ENCODE results near the gene MYH9. TPM values are rescaled to one million over a fixed set of nuclear protein-coding genes. Genes with fewer than 3 reads are reported as not detected.

MYH9 gene
- polyA plus RNA-seq, 1 of the 3 experiments (the other 2 are of a cell fraction), result 303 TPM

GRCh38 chr22:36386900-36387708 lies 663 bp downstream of the MYH9 start:
- Histone ChIP-seq H3K79me2 (ENCODE audit: insufficient read depth) (peaks cover 78% of the 10 kb centered on the region), H3K4me2 (peak overlapping the region; percentile 97), H3K9me3 (no peaks in the 10 kb centered on the region), H3K9me2 (no peaks in the 10 kb centered on the region), H3K36me3 (replicated peaks in 1 of 2; ENCODE audit: control insufficient read depth in 1 of 2, insufficient read depth in 2 of 2, low read length in 1 of 2) (peaks cover 0 to 19% of the 10 kb centered on the region in 2 experiments), H3F3A (replicated peaks; ENCODE audit: insufficient read depth) (peaks cover 23% of the 10 kb centered on the region), H3K4me3 (ENCODE audit: low read depth in 2 of 2, low read length in 1 of 2) (peak overlapping the region; percentile 76 to 91), H3K9ac (peak overlapping the region; percentile 90), H2AFZ (ENCODE audit: low read depth) (no peak overlapping the region), H3K4me1 (ENCODE audit: control insufficient read depth in 1 of 2, insufficient read depth in 2 of 2, low read depth in 1 of 2, low read length in 1 of 2) (peaks cover 7 to 25% of the 10 kb centered on the region in 2 experiments), H3K27ac (ENCODE audit: low read depth in 2 of 2, low read length in 1 of 2) (peak overlapping the region; percentile 73 to 79), H4K20me1 (ENCODE audit: insufficient read depth) (peaks cover 49% of the 10 kb centered on the region), H3K27me3 (ENCODE audit: insufficient read depth) (no peaks in the 10 kb centered on the region)
- DNase-seq, result peak; percentile 78
- TF ChIP-seq CTCF (IDR thresholded peaks at IDR 0.05), result no peak
- 0 out of 2 replicates have a peak, but pooled peaks have one; percentile 17 for TF ChIP-seq TEAD4 (IDR thresholded peaks at IDR 0.05; ENCODE audit: borderline replicate concordance, insufficient read depth)
- peak; percentile 19; the same call in 1 of the 2 replicates for TF ChIP-seq ELF1 (IDR thresholded peaks at IDR 0.05)
- TF ChIP-seq FOXM1 (IDR thresholded peaks at IDR 0.05; ENCODE audit: low read depth), result 0 out of 2 replicates have a peak, but pooled peaks have one; percentile 15
- WGBS (ENCODE audit: low lambda C conversion rate), result 5% methylated on average over 12 of the region's 91 CpGs
- CTCF ChIA-PET, result interaction anchor here (1.4 kb wide), 2 partner anchors 52 to 101 kb away, joined by 3 read pairs; no protein-coding TSS in a partner anchor
- POLR2A ChIA-PET, result interaction anchor here (0.8 kb wide), 1 partner anchor 34 kb away, joined by 3 read pairs; no protein-coding TSS in a partner anchor

GRCh38 chr22:36386351-36386899 lies 1.3 kb downstream of the MYH9 start:
- peak overlapping the region; percentile 97 for H3K4me2 ChIP-seq
- POLR2A ChIA-PET, result no interaction called here
- peaks cover 0 to 19% of the 10 kb centered on the region in 2 experiments for H3K36me3 ChIP-seq (replicated peaks in 1 of 2; ENCODE audit: control insufficient read depth in 1 of 2, insufficient read depth in 2 of 2, low read length in 1 of 2)
- peak overlapping the region; percentile 90 for H3K9ac ChIP-seq
- peak overlapping the region; percentile 73 to 79 for H3K27ac ChIP-seq (ENCODE audit: low read depth in 2 of 2, low read length in 1 of 2)
- H3F3A ChIP-seq (replicated peaks; ENCODE audit: insufficient read depth), result peaks cover 23% of the 10 kb centered on the region
- no peaks in the 10 kb centered on the region for H3K9me2 ChIP-seq
- peak overlapping the region; percentile 76 to 91 for H3K4me3 ChIP-seq (ENCODE audit: low read depth in 2 of 2, low read length in 1 of 2)
- H3K27me3 ChIP-seq (ENCODE audit: insufficient read depth), result no peaks in the 10 kb centered on the region
- peaks cover 85% of the 10 kb centered on the region for H3K79me2 ChIP-seq (ENCODE audit: insufficient read depth)
- H4K20me1 ChIP-seq (ENCODE audit: insufficient read depth), result peaks cover 56% of the 10 kb centered on the region
- H3K9me3 ChIP-seq, result no peaks in the 10 kb centered on the region
- TF ChIP-seq MXI1 (IDR thresholded peaks at IDR 0.05; ENCODE audit: low read depth, low read length) (0 out of 2 replicates have a peak, but pooled peaks have one; percentile 4), POLR2AphosphoS5 (IDR thresholded peaks at IDR 0.05; ENCODE audit: low read depth, low read length) (peak; percentile 5; the same call in 1 of the 2 replicates), USF2 (IDR thresholded peaks at IDR 0.05; ENCODE audit: borderline replicate concordance, low read depth, low read length) (no peak), TEAD4 (IDR thresholded peaks at IDR 0.05; ENCODE audit: borderline replicate concordance, insufficient read depth) (0 out of 2 replicates have a peak, but pooled peaks have one; percentile 1), RXRA (IDR thresholded peaks at IDR 0.05; ENCODE audit: borderline replicate concordance, low read depth) (0 out of 2 replicates have a peak, but pooled peaks have one; percentile 20), JUND (IDR thresholded peaks at IDR 0.05) (no peak), ZBTB33 (IDR thresholded peaks at IDR 0.05; ENCODE audit: borderline replicate concordance, low read depth) (no peak)
- H3K4me1 ChIP-seq (ENCODE audit: control insufficient read depth in 1 of 2, insufficient read depth in 2 of 2, low read depth in 1 of 2, low read length in 1 of 2), result peaks cover 10 to 25% of the 10 kb centered on the region in 2 experiments
- no peak overlapping the region for H2AFZ ChIP-seq (ENCODE audit: low read depth)
- DNase-seq, result no peak
- WGBS (ENCODE audit: low lambda C conversion rate), result 8% methylated on average over 14 of the region's 18 CpGs
- CTCF ChIA-PET, result interaction anchor here (2.2 kb wide), 1 partner anchor 14 kb away, joined by 7 read pairs; no protein-coding TSS in a partner anchor

Data from SK-N-SH (cell line).